SK-N-SH treated with all-trans-retinoic acid at 6 μM for 48 hours (cell line): ENCODE measurements around the gene BRI3BP.

Source experiments
- ARNTL ChIP-seq: fragments of 450-650 bp; formaldehyde crosslinking; IDR thresholded peaks from 2 replicates; pipeline ENCODE4 v1.5.0; 2020; ENCODE audit warnings: low read depth, mild to moderate bottlenecking, moderate library complexity, borderline replicate concordance
- BACH2 ChIP-seq: fragments of 250-450 bp; sonication (Bioruptor Pico); IDR thresholded peaks from 2 replicates; pipeline ENCODE4 v1.9.0; 2021; ENCODE audit warnings: mild to moderate bottlenecking, borderline replicate concordance
- CREB5 ChIP-seq: fragments of 250-450 bp; sonication (Bioruptor Pico); IDR thresholded peaks from 2 replicates; pipeline ENCODE4 v1.5.1; 2020; ENCODE audit warnings: low read depth, mild to moderate bottlenecking, moderate library complexity
- ESRRG ChIP-seq: fragments of 250-450 bp; sonication (Bioruptor Pico); IDR thresholded peaks from 2 replicates; pipeline ENCODE4 v1.6.1; 2021; ENCODE audit warnings: mild to moderate bottlenecking
- ISL1 ChIP-seq: fragments of 250-450 bp; sonication (Bioruptor Pico); IDR thresholded peaks from 2 replicates; pipeline ENCODE4 v2.1.2; 2022; ENCODE audit warnings: mild to moderate bottlenecking, moderate library complexity
- OSR1 ChIP-seq: fragments of 250-450 bp; sonication (Bioruptor Pico); IDR thresholded peaks from 2 replicates; pipeline ENCODE4 v1.8.0; 2022; ENCODE audit warnings: moderate library complexity, mild to moderate bottlenecking, inconsistent platforms
- PATZ1 ChIP-seq: fragments of 250-450 bp; sonication (Bioruptor Pico); IDR thresholded peaks from 2 replicates; pipeline ENCODE4 v1.8.0; 2020; ENCODE audit warnings: mild to moderate bottlenecking, moderate library complexity, borderline replicate concordance
- POU6F1 ChIP-seq: fragments of 250-450 bp; sonication (Bioruptor Pico); IDR thresholded peaks from 2 replicates; pipeline ENCODE4 v1.8.0; 2021; ENCODE audit warnings: low read depth, mild to moderate bottlenecking, moderate library complexity, borderline replicate concordance
- RARB ChIP-seq: fragments of 250-450 bp; sonication (Bioruptor Pico); IDR thresholded peaks from 2 replicates; pipeline ENCODE4 v1.8.0; 2021; ENCODE audit warnings: mild to moderate bottlenecking, moderate library complexity
- SNAI2 ChIP-seq: fragments of 250-450 bp; sonication (Bioruptor Pico); IDR thresholded peaks from 2 replicates; pipeline ENCODE4 v1.5.0; 2020; ENCODE audit warnings: mild to moderate bottlenecking, moderate library complexity
- TOX ChIP-seq: fragments of 250-450 bp; sonication (Bioruptor Pico); IDR thresholded peaks from 2 replicates; pipeline ENCODE4 v1.8.0; 2021; ENCODE audit warnings: mild to moderate bottlenecking, moderate library complexity, borderline replicate concordance
- ZC3H10 ChIP-seq: fragments of 250-450 bp; sonication (Bioruptor Pico); IDR thresholded peaks from 2 replicates; pipeline ENCODE4 v1.5.1; 2021; ENCODE audit warnings: mild to moderate bottlenecking, moderate library complexity
- ZFP3 ChIP-seq: fragments of 250-450 bp; sonication (Bioruptor Pico); IDR thresholded peaks from 2 replicates; pipeline ENCODE4 v1.5.0; 2020; ENCODE audit warnings: mild to moderate bottlenecking, moderate library complexity
- ZNF565 ChIP-seq: fragments of 450-650 bp; formaldehyde crosslinking; conservative IDR thresholded peaks from 2 replicates; pipeline ENCODE4 v1.5.0; 2020; ENCODE audit warnings: low read depth, mild to moderate bottlenecking, moderate library complexity

- TF ChIP-seq TOX (CRISPR knock-in tag) (no peak), POU6F1 (CRISPR knock-in tag) (no peak), BACH2 (CRISPR knock-in tag) (no peak), SNAI2 (CRISPR knock-in tag) (no peak), PATZ1 (CRISPR knock-in tag) (no peak), ZFP3 (no peak), ARNTL (CRISPR knock-in tag) (no peak), CREB5 (CRISPR knock-in tag) (no peak), ESRRG (CRISPR knock-in tag) (no peak), OSR1 (CRISPR knock-in tag) (no peak), ISL1 (CRISPR knock-in tag) (no peak), RARB (no peak), ZNF565 (CRISPR knock-in tag) (no peak), ZC3H10 (CRISPR knock-in tag) (no peak)
These were observed 13.2 kb upstream of the BRI3BP start for GRCh38 chr12:124980098-124980892.
